ENCODE results near the gene CACUL1. TPM values are rescaled to one million over a fixed set of nuclear protein-coding genes. Genes with fewer than 3 reads are reported as not detected.

CACUL1 gene
- total RNA-seq, 6 experiments from 2014 or later, result 15.5 to 26.4 (median 17.8) TPM

DNA sequence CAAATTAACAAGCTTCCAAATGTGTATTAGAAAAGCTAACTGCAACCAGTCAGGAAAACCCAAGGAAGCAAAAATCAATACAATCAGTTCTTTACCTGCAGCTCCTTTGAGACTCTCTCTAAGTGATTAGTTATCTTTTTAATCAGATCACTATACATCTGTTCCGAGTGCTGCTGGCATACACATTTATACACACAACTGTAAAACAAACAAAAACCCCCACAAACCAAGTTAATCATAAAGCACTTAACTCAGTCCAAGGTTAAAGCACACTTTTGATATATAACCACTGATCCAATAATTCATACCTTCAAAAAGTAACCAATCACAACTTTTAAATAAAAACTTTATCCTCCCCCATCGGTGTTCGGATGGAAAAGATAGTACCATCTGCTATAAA lies 25.6 kb downstream of the CACUL1 start:
- peaks cover 0 to 11% (median under 1%) of the 10 kb centered on the region in 4 donors for H3K4me1 ChIP-seq

DNA sequence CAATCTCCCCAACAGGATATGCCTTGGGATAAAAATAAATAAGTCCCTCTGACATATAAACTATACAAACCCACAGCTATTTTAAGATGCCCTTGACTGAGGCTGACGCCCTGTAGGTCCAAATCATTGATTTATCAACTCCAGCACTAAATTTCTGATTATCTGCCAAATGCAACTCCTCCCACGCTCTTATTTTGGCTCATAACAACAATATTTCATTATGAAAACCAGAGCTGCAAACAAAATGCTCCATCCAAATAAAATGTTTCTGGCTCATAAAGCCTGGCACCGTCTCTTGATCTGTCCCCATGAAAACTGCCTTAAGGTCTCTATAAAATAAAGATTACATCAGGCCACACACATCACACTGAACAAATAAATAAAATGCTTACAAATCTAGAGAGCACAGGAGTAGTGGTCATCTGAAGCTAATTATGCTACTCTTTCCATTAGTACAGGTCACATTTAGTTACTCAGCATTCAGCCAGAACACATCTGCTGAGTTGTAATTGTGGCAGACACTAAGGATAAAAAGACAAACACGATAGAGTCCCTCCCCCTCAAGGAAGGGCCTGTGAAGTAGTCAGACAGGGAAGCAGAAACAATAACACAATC lies 28.8 kb downstream of the CACUL1 start:
- Histone ChIP-seq H3K4me1 (peaks cover 0 to 6% (median 0%) of the 10 kb centered on the region in 4 donors), H3K4me3 (no peak overlapping the region), H3K27me3 (no peaks in the 10 kb centered on the region), H3K36me3 (no peaks in the 10 kb centered on the region), H3K9me3 (no peaks in the 10 kb centered on the region), H3K27ac (no peak overlapping the region)
- ATAC-seq (peak in 2 of 4 donors; percentile 8 to 19), DNase-seq (no peak)
- intact Hi-C loops (cut with DNase I), result no loop called here
- WGBS (ENCODE audit: insufficient coverage, low coverage, low lambda C conversion rate, missing lambda C conversion rate), result 36% methylated on average over 4 of the region's 4 CpGs
- TF ChIP-seq CTCF (IDR thresholded peaks at IDR 0.05) (no peak), POLR2A (IDR thresholded peaks at IDR 0.05) (no peak)

More for the DNA sequence above, 25.6 kb downstream of the CACUL1 start:
- H3K27ac ChIP-seq, result peak overlapping the region in 2 of 3 donors; percentile 1 to 52
- intact Hi-C loops (cut with DNase I), result no loop called here
- TF ChIP-seq POLR2A (IDR thresholded peaks at IDR 0.05) (no peak), CTCF (IDR thresholded peaks at IDR 0.05) (no peak)
- no peaks in the 10 kb centered on the region for H3K27me3 ChIP-seq
- no peaks in the 10 kb centered on the region for H3K9me3 ChIP-seq
- H3K36me3 ChIP-seq, result no peaks in the 10 kb centered on the region
- 41% methylated on average over 3 of the region's 3 CpGs for WGBS (ENCODE audit: insufficient coverage, low coverage, low lambda C conversion rate, missing lambda C conversion rate)
- no peak for DNase-seq
- no peak overlapping the region for H3K4me3 ChIP-seq
- ATAC-seq, result no peak

GRCh38 chr10:118723466-118723865 lies 31.3 kb downstream of the CACUL1 start:
- TF ChIP-seq POLR2A (IDR thresholded peaks at IDR 0.05), result no peak
- no peak for TF ChIP-seq CTCF (IDR thresholded peaks at IDR 0.05)
- Histone ChIP-seq H3K9me3 (no peaks in the 10 kb centered on the region), H3K4me1 (no peaks in the 10 kb centered on the region), H3K27ac (no peak overlapping the region), H3K4me3 (no peak overlapping the region), H3K36me3 (no peaks in the 10 kb centered on the region), H3K27me3 (no peaks in the 10 kb centered on the region)
- ATAC-seq (no peak), DNase-seq (no peak)
- 95% methylated on average over 6 of the region's 6 CpGs for WGBS (ENCODE audit: insufficient coverage, low coverage, low lambda C conversion rate, missing lambda C conversion rate)
- intact Hi-C loops (cut with DNase I), result no loop called here

DNA sequence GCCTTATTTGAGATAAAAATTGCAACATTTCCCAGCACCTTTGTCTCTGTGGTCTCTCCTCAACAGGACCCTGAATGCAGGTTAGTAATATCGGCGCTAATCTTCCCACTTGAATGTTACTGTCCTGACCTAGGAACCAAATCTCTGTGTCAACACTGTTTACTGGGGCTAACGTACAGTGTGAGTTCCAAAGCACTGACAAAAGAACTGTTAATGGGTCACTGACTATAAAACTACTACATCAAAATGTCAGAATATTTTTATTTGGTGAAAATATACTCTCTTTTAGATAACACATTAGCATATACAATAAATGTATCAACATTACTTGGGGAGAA lies 33.3 kb downstream of the CACUL1 start:
- H3K27ac ChIP-seq, result no peak overlapping the region
- no peaks in the 10 kb centered on the region for H3K27me3 ChIP-seq
- WGBS (ENCODE audit: insufficient coverage, low coverage, low lambda C conversion rate, missing lambda C conversion rate), result 51% methylated on average over 3 of the region's 3 CpGs

More for the DNA sequence above, 33.3 kb downstream of the CACUL1 start:
- no peak overlapping the region for H3K4me3 ChIP-seq
- TF ChIP-seq CTCF (IDR thresholded peaks at IDR 0.05) (no peak), POLR2A (IDR thresholded peaks at IDR 0.05) (no peak)
- intact Hi-C loops (cut with DNase I), result no loop called here
- H3K36me3 ChIP-seq, result no peaks in the 10 kb centered on the region
- peak in 1 of 4 donors; percentile 33 for ATAC-seq
- H3K9me3 ChIP-seq, result no peaks in the 10 kb centered on the region
- H3K4me1 ChIP-seq, result no peaks in the 10 kb centered on the region
- DNase-seq, result no peak
